HG03565 (cell line): ENCODE data around the gene NEDD8.
"Not testable (repeated sequence)": the region's sequence is repeated elsewhere in the genome, so short reads cannot be mapped to it uniquely, and the experiment has no call there.

Experiments
- ATAC-seq: cut with Tn5 transposase; IDR thresholded peaks from one replicate; pipeline ENCODE4 v1.9.1; 2021; ENCODE audit warnings: mild to moderate bottlenecking, moderate library complexity; ENCODE audit not compliant: unreplicated experiment

NEDD8 gene

DNA sequence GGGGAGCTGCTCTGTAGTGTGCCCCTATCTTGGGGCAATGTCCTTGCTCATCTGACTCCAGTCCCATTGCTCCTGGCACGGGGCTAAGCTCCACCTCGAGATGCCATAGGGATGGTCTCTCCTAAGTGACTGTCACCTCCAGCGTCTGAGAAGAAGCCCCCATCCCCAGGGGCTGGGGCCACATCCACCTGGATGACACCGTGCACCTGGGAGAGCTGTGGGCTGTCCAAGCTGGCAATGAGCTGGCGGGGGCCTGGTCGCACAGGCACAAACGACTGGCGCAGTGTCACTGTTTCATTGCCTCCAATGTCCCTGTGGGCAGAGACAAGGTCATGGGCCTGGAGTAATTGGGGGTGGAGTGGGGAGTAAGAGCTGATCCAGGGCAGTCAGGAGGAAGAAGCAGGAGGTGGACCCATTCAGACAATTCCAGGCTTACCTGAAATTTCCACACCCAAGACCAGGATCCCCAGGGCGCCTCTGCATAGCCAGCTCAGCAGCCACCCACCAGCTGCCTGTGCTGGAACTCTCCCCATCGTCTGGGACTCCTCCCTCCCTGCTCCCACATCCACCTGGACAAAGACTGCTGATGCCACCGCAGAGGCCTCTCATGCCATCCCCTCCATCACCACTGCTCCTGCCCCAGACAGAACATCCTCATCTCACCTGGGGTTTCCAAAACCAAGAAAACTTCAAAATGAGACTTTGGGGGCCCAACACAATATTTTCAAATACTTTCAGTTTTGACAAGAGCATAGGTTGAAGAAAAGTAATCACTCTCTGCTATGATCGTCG, 17.3 kb upstream of the NEDD8 start:
- ATAC-seq: no peak

GRCh38 chr14:24247422-24247821, 15.3 kb upstream of the NEDD8 start:
- no peak for ATAC-seq

DNA sequence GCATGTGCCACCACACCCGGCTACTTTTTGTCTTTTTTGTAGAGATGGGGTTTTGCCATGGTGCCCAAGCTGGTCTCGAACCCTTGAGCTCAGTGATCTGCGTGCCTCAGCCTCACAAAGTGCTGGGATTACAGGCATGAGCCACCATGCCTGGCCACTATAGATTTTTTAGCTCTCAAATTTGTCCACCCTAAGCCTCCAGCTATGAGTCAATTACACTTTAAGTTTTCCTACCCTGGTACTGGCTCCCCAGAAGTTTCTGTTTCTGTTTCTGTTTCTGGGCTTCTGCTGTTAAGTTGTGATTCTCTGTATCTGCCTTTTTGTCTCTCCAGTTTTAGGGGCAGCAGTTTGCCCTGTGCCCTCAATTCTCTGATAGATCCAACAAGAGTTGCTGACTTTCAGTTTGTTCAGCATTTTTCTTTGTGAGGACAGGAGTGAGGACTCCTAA, 14.6 kb upstream of the NEDD8 start:
- ATAC-seq: no peak

DNA sequence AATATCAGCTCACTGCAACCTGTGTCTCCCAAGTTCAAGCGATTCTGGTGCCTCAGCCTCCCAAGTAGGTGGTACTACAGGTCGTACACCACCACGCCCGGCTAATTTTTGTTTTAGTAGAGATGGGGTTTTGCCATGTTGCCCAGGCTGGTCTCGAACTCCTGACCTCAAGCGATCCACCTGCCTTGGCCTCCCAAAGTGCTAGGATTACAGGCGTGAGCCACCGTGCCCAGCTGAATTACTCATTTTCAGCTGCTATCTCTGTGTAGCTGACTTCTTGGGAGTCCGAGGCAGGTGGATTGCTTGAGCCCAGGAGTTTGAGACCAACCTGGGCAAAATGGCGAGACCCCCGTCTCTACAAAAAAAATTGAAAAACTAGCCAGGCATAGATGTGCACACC, 13.2 kb upstream of the NEDD8 start:
- ATAC-seq: not testable (repeated sequence)

- ATAC-seq: no peak
Observed at GRCh38 chr14:24243336-24243836, 11.2 kb upstream of the NEDD8 start.

GRCh38 chr14:24241829-24242443, 9.8 kb upstream of the NEDD8 start:
- ATAC-seq: peak; percentile 64

- no peak for ATAC-seq
Observed at GRCh38 chr14:24240110-24240918, 8.1 kb upstream of the NEDD8 start.

DNA sequence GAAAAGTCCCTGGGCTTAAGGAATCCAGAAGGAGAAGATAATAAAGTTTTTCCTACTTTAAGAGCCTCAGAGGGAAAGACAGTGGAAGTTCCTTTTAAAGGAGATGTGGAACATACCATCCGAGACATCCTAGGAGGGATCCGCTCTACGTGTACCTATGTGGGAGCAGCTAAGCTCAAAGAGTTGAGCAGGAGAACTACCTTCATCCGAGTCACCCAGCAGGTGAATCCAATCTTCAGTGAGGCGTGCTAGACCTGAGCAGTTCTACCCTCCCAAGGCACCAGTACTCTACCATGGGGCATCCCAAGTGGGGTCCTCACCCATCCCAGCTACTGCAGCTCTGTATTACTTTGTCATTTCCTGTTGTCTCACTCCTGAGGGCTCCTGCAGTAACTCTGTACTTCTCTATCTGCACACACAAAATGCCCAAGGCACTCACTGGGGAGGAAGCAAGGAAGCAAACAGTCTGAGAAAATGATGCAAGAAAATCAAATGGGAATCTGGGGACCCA, 6.4 kb upstream of the NEDD8 start:
- ATAC-seq: no peak

DNA sequence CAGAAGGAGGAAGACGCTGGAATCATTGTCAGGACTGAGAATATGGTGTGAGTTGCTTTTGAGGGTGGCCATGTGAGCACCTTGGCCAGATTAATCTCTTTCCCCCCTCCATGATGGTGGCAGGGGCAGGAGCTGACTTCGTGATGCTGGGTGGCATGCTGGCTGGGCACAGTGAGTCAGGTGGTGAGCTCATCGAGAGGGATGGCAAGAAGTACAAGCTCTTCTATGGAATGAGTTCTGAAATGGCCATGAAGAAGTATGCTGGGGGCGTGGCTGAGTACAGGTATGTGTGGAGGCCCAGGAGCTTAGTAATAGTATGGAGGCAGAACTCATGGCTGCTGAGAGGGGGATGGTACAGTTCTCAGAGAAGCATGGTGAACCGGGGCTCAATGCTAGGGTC, 6.0 kb upstream of the NEDD8 start:
- ATAC-seq: no peak

- ATAC-seq: no peak
Observed at GRCh38 chr14:24237463-24237955, 5.3 kb upstream of the NEDD8 start.

DNA sequence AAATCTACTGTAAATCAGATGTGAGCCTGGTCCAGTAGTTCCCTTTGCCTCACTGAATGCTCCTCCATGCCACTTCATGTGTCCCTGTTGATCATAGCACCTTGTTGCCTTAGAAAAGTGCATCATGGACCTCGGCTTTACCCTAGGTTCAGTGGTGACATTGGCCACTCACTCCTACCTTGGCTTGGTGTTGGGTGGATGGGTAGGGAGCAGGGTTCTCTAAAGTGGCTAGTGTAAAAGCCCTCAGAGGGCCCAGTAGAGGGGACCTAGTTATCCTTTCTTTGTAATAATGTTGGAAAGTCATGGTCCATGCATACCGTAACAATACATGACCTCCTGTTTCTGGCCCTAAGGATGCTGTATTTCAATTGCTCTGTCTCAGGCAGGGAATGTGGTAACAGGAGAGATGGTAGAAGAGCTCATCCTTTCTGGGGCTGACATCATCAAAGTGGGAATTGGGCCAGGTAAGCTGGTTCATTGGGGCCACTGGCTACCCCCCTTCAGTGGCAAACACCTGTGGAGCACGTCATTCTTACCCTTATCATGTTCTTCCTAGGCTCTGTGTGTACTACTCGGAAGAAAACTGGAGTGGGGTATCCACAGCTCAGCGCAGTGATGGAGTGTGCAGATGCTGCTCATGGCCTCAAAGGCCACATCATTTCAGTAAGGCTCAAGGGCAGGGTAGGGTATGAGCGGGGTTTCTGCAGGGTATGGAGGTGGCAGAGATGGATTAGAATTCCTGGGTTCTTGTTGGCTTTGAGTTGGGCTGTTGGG, 4.7 kb upstream of the NEDD8 start:
- no peak for ATAC-seq

GRCh38 chr14:24235804-24236688, 3.9 kb upstream of the NEDD8 start:
- ATAC-seq: no peak

DNA sequence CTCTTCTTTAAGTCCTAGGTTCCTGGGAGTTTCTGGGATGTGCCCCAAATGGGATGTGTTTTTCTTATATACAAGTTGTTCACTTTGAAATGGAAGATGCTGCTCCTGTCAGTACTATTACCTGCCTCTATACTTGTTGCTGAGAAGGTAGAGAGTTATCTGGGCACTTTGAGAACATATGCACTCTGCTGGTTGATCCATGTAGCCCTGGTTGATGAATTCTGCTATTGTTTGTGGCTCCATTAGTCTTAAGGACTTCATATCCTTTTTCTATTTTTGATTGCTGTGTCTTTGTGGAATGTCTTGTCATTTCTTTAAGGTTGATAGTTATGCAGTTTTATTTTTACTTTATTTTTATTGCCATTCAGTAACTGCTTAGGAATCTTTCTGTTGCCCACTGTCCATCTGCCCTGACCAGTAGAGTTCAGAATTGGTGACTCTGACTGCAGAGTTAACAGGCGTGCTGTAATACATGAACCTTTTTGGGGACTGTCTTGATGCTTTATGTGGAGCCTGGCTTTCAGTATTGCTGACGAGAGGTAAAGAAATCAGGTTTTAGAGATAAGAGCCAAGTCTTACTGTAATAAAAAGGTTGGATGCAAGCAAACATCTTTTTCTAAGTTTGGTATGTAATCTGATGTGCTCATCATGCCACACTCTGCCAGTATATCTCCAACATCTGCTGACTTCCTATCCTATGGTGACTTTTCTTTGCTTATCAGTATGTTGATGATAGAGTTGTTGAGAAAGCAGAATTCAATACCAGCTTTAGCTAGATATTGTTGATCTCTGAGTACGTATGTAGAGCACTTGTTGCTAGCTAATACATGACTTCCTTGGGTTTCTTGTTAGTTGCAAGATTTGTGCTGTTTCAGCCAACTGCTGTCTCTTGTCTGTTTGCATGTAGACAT, 2.2 kb upstream of the NEDD8 start:
- no peak for ATAC-seq

DNA sequence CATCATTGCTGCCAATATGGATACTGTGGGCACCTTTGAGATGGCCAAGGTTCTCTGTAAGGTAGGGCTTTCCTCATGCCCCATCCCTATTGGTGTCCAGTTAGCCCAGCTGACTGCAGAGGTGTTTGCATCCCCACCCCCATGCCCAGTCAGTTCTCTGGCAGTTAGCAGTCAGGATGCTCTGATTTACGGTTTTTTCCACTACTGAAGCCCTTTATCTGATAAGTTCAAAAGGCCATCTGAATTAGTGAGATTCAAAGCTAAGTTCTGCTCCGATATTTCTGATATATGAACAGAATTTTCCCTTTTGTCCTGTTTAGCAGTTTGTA, 1.3 kb upstream of the NEDD8 start:
- no peak for ATAC-seq

- ATAC-seq: peak; percentile 33
Observed at GRCh38 chr14:24232645-24233537, 724 bp upstream of the NEDD8 start, which contains the start of gene GMPR2. Gene GMPR2 (plus strand): TSS chr14:24232929. CDS start chr14:24233254, 325 bp downstream.

DNA sequence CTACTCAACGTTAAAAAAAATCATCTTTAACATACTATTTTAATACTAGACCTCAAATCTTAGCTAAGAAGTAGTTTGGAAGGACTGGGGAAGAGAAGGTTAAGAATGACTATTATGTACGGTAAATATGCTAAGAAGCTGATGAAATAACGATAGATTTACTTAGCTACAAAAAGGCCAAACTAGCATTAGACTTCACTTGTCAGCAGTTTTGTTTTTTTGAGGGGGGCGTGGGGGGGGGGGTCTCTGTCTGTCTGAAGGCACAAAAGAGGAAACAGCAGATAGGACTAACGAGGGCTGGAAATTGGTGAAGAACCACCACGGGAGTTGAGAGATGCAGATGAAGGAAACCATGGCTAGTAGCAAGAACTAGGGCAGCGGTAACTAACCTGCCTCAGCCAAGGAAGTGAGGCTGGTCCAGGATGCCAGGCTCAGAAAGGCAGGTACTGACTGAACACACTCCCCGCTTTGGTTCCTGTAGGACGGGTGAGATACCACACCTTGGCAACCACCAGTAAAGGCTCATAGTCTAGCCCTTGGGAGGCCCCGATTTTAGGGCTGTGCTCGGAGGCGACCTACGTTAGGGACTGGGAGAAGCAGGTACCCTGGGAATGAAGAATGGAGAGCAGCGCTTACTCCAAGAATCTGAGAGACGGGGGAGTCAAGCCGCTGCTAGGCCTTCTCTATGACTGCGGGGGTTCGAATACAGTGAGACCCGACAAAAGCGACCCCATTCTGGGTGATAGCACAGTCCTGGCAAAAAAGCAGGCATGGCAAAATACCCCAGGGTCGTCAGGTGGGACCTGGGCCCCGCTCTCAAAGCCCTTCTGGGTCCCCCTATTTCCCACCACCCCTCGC, 675 bp downstream of the NEDD8 start:
- ATAC-seq: peak; percentile 3
